Myocyte (in vitro differentiated cells): ENCODE data around the gene NTRK1. TPM values are rescaled to one million over a fixed set of nuclear protein-coding genes. Genes with fewer than 3 reads are reported as not detected.

Experiments used
- DNase-seq: peaks from one replicate; pipeline ENCODE4 v3.0.0-alpha.2; 2012; ENCODE audit warnings: low read depth
- total RNA-seq: library from RNA; depleted of rRNA; stranded (reverse); fragments of >200 nt; gene quantifications from 2 replicates; pipeline ENCODE4 v1.2.3, GENCODE V29; 2014

The NTRK1 gene
- total RNA-seq, 1 donor from 2014 or later: 2.5 TPM

DNA sequence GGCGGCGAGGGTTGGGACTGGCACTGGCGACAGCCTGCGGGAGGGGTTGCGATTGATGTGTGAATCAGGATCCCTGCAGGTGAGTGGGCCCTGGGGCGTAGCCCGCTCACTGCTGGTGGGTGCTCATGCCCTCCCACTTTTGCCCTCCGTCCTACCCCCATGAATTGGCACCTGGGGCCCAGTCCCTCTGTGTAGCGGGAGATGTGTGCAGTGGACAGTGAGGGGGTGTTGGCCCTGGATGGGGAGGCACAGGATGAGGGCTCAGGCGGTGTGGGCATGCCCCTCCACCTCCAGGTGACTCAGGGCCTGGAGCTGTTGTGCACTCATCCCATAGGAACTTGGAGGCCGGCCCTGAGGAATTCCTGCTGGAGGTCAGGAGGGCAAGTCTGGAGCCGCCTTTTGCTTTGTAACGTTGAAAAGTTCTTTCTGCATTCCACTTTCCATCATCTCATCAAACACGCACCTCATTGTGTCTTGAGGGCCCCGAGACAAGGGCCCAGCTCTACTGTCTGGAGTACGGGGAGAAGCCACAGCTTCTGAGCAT lies 35.9 kb downstream of the NTRK1 start:
- DNase-seq: peak; percentile 52

DNA sequence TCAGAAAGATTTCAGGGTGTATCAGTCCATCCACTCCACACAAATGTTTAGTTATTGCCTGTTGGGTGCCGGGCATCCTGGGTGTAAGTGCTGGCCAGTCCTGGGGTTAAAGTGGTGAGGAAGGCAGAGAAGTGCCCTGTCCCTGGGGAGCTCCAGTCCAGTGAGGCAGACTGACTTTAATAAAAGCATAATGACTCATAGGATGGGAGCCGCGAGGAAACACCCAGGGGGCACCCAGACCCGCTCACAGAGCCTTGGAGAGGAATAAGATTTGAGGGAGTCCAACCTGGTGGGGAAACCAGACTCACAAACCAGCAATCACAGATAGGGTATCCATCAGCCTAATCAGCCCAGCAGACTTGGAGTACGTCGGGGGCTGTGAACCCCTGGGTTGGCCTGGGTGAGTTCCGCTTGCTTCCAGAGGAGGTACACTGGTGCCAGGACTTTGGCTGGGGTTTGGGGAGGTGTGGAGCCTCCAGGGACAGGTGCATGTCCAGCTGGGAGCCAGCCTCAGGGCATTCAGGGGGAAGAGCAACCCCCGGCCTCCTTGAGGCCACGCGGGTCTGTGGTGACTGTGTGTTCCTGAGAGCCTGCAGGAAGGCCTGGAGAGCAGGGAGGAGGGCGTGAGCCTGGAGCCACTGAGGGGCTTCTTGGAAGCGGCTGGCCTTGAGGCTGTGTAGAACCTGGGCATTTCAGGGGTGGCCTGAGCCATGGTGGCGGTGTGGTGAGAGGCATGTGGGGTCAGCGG lies 36.6 kb downstream of the NTRK1 start:
- peak; percentile 61 for DNase-seq

DNA sequence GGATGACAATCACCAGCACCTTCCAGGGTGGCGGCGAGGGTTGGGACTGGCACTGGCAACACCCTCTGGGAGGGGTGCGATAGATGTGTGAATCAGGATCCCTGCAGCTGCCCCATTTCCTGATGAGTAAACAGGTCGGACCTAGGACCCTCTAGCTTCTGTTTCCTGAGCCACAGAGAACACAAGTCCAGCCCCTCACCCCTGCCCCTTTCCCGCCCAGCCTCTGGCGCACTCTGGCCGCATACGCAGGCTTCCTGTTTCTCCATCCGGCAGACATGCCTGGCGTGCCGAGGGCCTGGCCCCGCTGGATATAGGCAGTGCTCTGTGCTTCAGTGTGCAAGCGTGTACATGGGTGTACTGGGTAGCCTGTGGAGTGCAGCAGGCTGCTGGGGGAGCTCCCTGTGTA lies 37.5 kb downstream of the NTRK1 start:
- no peak for DNase-seq

DNA sequence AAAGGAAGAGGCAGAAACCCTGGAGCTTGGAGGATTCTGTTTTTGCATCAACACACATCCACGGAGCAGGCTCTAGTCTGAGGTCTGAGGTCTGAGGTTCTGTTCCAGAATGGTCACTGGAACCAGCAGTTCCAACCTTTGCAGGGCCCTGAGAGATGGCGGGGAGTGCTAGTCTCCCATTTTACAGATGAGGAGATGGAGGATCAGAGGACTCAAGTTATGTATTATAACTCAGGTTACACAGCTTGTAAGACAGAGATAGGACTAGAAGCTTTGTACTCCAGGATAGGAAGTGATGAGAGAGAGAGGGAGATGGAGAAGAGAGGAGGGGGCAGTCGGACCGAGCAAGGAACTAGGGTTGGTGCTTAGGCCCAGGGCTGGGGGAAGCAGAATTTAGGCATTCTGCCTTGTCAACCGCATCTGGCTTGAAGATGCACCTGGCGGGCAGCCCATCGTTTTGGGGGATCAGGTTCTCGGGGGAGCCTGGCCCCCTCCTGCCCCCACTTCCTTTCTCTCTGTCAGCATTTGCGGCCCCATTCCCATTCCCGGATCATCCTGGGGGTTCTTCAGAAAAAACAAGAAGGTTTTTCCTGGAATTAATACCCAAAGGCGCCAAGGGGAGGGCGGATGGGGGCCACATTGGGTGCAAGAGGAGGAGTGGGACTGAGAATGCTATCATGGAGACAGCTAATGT lies 38.5 kb downstream of the NTRK1 start:
- no peak for DNase-seq

DNA sequence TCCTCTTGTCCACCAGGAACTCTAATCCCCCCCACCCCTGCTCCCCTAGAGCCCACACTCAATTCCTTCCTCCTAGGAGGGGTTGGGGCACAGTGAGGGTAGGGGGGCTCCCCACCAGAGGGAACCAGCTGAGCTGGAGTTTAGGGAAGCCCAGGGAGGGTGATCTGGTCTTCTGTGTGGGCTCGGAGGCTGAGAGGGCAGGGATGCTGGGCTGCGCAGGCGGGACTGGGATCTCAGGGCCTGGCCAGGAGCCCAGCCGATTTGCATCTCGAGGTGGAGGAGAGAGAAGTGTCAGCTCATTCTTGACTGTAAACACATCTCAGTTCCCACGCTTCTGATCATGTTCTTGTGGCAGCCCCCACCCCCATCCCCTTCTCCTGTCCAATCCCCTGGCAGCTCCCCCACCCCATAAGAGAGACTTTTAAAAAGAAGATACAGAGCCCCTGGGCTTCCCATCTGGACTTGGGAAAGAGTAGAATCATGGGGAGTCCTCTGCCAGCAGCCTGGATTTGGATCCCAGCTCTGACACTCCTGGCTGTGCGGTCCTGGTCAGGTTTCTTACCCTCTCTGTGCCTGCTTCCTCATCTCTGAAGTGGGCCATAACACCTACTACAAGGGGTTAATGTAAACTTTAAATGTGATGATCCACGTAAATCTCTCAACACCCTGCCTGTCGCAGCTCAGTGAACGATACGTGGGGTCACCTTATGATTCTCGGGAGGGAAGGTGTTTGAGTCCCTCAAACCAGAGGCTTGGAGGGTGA lies 39.5 kb downstream of the NTRK1 start:
- DNase-seq: no peak

- DNase-seq: no peak
Observed at GRCh38 chr1:156900896-156901589, 40.4 kb downstream of the NTRK1 start.

GRCh38 chr1:156901590-156901900 lies 40.9 kb downstream of the NTRK1 start:
- DNase-seq: no peak

- no peak for DNase-seq
Observed at GRCh38 chr1:156901966-156902915, 41.6 kb downstream of the NTRK1 start.

DNA sequence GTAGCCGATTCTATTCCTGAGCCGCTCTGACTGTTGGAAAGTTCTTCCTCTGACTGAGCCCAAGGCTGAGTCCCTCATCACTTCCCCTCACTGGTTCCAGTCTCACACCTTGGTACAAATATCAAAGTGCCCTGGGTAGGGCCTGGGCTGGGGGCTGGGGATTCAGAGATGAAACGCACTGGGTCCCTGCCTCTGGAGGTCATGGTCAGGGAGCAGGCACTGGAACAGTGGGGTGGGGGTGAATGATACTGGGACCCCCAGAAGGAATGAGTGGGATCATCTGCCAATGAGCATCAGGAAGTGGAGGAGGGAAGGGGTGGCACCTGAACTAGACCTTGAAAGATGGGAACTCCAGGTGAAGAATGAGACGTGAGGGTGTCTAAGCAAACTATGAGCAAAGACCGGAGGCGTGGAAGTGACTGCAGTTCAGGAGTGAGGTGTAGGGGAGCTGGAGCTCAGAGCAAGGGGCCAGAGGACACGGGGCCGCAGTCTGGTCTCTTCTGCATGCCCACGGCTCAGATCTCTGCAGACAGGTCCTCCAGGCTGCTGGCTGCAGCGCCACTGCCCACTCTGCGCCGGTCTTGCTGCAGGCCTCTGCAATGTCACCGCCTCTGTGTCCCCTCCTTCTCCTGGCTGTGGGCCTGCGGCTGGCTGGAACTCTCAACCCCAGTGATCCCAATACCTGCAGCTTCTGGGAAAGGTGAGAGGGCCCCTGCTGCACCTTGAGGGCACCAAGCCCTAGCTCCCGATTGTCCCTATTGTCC lies 42.8 kb downstream of the NTRK1 start:
- no peak for DNase-seq

DNA sequence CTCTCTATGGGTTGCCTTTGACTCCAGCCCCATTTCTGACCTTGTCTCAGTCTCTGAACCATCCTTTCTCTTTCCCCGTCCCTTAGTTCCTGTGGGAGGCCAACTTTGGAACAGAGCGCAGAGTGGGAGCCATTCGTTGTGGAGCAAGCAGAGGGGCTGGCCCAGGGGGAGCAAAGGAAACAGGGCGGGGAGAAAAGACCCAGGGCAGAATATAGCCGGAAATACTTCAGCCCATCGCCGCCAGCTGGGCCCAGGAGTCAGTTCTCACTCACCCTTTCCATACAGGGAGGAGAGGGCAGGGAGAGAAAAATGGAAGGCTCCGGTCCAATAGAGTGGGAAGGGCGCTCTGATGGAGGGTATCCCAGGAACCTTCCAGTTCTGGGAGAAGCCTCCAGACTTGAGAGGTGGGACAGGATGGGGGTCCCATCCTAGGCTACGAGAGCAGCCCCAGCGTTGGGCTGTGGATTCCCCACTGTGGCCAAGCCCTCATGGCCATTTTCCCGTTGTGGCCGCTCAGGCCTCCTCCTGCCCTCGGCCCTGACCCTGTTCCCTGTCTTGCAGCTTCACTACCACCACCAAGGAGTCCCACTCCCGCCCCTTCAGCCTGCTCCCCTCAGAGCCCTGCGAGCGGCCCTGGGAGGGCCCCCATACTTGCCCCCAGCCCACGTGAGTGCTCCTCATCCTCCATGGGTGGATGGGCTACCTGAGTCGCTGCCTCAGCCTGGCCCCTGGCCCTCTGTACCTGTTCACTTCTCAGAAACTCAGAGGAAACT lies 43.7 kb downstream of the NTRK1 start:
- DNase-seq: no peak

GRCh38 chr1:156905176-156905575 lies 44.5 kb downstream of the NTRK1 start:
- DNase-seq: no peak

GRCh38 chr1:156905651-156906050 lies 45.0 kb downstream of the NTRK1 start:
- no peak for DNase-seq

GRCh38 chr1:156906206-156906906 lies 45.7 kb downstream of the NTRK1 start:
- no peak for DNase-seq

DNA sequence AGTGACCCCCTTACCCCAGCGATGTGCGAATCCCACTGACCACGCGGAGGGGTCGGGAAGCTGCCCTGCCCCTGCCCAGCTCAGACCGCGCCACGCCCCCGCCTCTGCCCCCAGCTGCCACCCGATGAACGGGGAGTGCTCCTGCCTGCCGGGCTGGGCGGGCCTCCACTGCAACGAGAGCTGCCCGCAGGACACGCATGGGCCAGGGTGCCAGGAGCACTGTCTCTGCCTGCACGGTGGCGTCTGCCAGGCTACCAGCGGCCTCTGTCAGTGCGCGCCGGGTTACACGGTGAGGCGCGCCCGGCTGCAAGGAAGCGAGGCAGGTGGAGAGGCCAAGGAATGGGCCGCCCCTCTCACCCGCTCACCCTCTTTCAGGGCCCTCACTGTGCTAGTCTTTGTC lies 47.9 kb downstream of the NTRK1 start:
- no peak for DNase-seq

- no peak for DNase-seq
Observed at GRCh38 chr1:156908955-156909354, 48.3 kb downstream of the NTRK1 start.

DNA sequence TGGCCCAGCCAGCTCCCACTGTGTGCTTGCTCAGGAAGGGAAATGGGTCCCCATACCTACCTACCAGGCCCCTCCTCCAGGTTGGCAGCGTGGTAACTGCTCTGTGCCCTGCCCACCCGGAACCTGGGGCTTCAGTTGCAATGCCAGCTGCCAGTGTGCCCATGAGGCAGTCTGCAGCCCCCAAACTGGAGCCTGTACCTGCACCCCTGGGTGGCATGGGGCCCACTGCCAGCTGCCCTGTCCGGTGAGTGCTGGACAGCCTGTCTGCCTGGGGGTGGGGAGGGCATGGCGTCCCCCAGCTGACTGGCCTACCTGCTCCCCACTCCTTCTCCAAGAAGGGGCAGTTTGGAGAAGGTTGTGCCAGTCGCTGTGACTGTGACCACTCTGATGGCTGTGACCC lies 49.0 kb downstream of the NTRK1 start:
- DNase-seq: no peak

DNA sequence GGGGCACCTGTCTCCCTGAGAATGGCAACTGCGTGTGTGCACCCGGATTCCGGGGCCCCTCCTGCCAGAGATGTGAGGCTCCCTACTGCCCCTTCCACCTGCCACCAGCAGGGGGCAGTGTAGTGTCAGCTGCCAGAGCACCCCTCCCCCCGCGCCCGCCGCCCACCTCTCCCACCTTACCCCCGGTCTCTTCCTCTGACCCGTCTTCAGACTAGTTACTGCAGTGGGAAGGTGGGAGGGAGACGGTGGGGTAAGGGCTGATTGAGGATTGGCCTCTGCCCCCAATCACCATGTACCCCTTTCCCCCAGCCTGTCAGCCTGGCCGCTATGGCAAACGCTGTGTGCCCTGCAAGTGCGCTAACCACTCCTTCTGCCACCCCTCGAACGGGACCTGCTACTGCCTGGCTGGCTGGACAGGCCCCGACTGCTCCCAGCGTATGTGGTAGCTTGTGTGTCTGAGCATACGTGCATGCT lies 49.7 kb downstream of the NTRK1 start:
- no peak for DNase-seq
